ENCODE data around the gene SAMM50.

DNA sequence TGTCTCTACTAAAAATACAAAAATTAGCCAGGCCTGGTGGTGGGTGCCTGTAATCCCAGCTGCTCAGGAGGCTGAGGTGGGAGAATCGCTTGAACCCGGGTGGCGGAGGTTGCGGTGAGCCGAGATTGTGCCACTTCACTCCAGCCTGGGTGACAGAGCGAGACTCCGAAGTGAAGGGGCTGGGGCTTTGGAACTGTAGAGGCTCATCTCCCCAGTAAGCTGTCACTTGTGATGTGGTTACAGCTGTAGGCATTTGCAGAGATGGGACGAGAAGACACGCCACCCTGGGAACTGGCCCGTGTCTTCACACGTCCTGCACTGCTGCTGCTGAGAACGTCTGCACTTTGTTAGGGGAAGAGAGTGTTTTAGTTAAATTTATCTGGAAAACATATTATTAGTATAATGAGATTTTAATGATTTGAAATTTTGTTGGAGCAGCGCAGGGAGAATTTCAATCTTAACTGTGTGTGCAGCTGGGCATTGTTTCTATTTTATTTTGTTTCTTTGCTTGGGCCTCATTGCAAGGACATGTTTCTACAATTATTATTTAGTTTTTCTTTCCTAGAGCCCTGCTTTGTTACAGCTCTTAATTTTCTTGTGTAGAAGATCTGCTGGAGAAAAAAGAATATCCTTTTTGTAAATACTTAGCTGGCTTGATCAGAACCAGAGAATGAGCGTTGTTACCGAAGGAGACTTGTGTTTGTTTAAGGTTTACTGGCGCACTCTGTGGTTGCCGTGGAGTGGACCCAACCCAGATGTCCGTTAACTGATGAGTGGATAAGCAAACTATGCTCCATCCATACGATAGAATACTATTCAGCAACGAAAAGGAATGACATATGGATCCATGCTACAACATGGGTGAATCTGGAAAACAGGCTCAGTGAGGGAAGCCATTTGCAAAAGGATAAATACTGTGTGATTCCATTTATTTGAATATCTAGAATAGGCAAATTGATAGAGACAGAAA, 87.3 kb downstream of the SAMM50 start:
- TF ChIP-seq CEBPB (IDR thresholded peaks at IDR 0.05), result no peak
- TF ChIP-seq, protein P1, sequence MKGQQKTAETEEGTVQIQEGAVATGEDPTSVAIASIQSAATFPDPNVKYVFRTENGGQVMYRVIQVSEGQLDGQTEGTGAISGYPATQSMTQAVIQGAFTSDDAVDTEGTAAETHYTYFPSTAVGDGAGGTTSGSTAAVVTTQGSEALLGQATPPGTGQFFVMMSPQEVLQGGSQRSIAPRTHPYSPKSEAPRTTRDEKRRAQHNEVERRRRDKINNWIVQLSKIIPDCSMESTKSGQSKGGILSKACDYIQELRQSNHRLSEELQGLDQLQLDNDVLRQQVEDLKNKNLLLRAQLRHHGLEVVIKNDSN (IDR thresholded peaks at IDR 0.05), result no peak

Data from Ishikawa (cell line).